Stimulated activated naive CD4-positive, alpha-beta T cell (primary cell): ENCODE results near the gene MAPK4.

Source experiments
- DNase-seq, 6 experiments: peaks; one replicate each; lab custom pipeline; 2025; lab: John Stamatoyannopoulos, UW

The MAPK4 gene

GRCh38 chr18:50623694-50624352 lies 63.9 kb downstream of the MAPK4 start:
- DNase-seq, result no peak

- no peak for DNase-seq
Observed at GRCh38 chr18:50624981-50625380, 65.1 kb downstream of the MAPK4 start.

GRCh38 chr18:50626317-50626716 lies 66.4 kb downstream of the MAPK4 start:
- no peak for DNase-seq

GRCh38 chr18:50627594-50628532 lies 68.0 kb downstream of the MAPK4 start:
- no peak for DNase-seq

GRCh38 chr18:50628533-50628905 lies 68.6 kb downstream of the MAPK4 start:
- no peak for DNase-seq

- DNase-seq, result no peak
Observed at GRCh38 chr18:50629148-50629631, 69.3 kb downstream of the MAPK4 start.

GRCh38 chr18:50630895-50631294 lies 71.0 kb downstream of the MAPK4 start:
- no peak for DNase-seq

GRCh38 chr18:50632895-50633515 lies 73.1 kb downstream of the MAPK4 start:
- no peak for DNase-seq

- DNase-seq, result no peak
Observed at GRCh38 chr18:50633992-50634391, 74.1 kb downstream of the MAPK4 start.

- no peak for DNase-seq
Observed at GRCh38 chr18:50636366-50637057, 76.6 kb downstream of the MAPK4 start.

GRCh38 chr18:50638016-50638883 lies 78.4 kb downstream of the MAPK4 start:
- no peak for DNase-seq

GRCh38 chr18:50638884-50639420 lies 79.1 kb downstream of the MAPK4 start:
- no peak for DNase-seq

GRCh38 chr18:50639711-50640110 lies 79.8 kb downstream of the MAPK4 start:
- no peak for DNase-seq

- DNase-seq, result no peak
Observed at GRCh38 chr18:50642439-50642838, 82.6 kb downstream of the MAPK4 start.

- no peak for DNase-seq
Observed at GRCh38 chr18:50644146-50644545, 84.3 kb downstream of the MAPK4 start.

- no peak for DNase-seq
Observed at GRCh38 chr18:50644807-50645206, 84.9 kb downstream of the MAPK4 start.

GRCh38 chr18:50647237-50647636 lies 87.3 kb downstream of the MAPK4 start:
- DNase-seq, result no peak

- DNase-seq, result no peak
Observed at GRCh38 chr18:50647792-50648191, 87.9 kb downstream of the MAPK4 start.

GRCh38 chr18:50649821-50650220 lies 89.9 kb downstream of the MAPK4 start:
- no peak for DNase-seq

GRCh38 chr18:50651334-50651733 lies 91.4 kb downstream of the MAPK4 start:
- DNase-seq, result no peak
